Measurements from ENCODE around the gene C1QTNF1.
"Not testable (repeated sequence)": the region's sequence is repeated elsewhere in the genome, so short reads cannot be mapped to it uniquely, and the experiment has no call there.

The C1QTNF1 gene

DNA sequence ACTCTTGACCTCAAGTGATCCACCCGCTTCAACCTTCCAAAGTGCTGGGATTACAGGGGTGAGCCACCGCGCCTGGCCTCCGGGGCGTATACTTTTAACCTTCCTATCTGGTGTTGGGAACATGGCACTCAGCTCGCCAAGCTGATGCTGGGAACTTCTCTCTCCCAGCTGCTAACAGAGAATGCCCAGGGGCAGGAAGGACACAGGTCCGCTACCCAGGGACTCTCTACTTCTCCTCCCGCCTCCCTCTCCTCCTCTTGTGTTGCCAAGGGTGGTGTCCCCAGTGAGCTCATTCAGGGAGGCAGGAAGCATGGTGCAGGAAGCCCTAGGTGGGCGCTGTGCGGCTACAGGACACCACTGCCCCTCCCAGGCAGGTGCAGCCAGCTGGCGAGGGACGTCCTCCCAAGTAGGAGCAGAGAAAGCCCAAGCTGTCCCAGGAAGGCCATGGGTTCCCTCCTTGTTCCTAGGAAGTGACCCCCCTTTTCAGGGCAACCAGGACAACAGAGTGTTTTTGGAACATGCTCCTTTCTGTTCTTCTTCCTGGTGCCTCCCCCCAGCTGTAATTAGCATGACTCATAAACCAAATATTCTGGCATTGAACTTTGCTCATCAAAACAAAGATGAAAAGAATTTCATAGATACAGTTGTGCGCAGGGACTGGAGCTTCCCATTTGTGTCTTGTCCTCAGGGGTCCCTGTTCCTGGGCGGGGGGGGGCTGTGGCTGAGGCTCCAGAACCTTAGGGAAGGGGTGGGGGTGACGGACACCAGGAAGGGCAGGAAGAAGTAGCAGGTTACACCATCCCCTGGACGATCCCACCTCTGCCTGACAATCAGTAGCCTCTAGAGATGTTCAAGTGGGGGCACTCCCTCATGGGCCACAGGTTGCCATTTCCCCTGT, 2.7 kb downstream of the C1QTNF1 start:
- DNase-seq, result no peak

DNA sequence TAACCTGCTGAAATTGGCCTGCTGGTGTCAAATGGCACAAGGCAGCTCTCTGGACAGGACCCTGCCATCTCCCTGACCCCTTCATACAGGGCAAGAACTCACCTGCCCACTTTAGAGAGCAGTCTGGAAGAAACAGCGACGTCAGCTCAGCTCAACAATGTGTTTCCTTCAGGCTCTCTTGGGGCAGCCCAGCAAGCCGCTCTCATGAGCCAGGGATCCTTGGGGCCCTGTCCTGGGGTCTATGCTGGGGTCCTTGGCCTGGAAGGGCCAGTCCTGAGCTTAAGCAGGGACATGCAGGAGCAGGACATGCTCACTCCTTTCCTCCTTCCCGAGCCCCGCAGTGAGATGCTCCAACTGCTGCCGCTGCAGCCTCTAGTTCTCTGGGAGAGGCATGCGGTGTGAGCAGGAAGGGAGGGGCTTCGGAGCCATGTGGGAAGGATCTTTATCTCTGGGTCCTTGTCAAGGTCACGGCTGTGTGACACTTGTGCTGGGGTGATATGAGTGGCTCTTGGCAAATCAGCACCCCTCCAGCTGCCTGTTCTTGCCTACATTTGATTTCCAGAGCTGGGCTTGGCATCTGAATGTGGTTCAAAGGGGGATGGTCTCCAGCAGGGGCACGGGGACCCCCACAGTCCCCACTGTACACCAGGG, 3.4 kb downstream of the C1QTNF1 start:
- DNase-seq, result no peak

DNA sequence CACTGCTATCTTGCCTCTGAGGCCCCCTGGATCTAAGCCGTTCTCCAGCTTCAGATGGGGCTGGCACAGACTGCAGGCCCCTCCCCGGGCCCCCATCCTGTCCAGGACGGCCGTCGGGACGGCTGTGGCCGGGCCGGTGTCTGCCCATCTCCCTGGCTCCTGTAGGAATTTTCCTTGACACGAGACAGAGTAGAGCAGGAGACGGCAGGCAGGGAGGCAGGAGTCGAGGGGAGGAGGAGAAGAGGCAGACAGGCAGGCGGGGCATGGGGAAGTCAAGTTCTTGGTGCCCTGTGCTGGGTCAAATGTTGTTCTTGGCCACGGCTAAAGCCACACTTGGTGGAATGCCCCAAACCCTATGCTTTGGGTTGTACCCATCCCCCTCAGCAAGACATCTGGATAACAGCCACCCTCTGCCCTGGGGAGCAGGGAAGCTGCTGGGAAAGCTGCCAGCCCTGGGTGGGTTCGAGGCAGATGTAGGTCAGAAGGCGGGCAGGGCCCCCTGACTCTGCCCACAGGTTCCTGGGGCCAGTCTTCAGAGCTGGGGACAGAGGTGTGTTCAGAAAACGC, 4.0 kb downstream of the C1QTNF1 start:
- DNase-seq, result no peak

DNA sequence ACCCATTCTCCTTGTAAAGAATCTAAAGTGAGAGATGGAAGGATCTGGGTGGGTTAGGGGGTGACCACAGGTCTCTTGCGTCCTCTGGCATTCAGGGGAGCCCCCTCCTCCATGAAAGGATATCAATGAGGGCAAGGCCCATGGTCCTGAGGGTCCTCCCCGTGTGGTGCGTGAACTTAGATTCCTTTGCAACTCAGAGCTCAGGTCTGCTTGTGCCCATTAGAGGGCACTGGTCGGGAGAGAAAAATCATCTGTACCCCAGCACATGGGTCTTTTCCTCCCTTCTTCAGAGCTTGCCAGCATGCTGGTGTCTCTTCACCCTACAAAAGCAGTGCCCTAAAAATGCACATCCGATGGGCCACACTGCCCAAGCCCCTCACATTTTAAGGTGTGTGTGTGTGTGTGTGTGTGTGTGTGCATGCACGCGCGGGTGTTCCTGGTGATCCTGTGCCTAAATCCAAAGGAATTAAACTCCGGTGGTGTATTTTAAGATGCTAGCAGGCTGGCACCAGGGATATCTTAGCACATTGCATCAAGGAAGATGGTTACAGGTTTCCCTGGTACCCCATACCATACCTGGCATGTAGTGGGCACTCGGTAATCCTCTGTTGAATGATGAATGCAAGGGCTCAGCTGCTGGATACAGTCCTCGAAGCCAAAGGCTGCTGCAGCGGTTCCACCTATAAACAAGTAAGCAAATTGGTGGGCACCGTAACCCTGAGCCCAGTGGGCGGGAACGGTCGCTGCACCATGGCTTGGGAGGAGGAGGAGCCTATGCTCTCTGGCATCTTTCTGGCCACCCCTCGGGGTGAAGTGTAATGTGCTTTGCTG, 4.7 kb downstream of the C1QTNF1 start:
- DNase-seq, result no peak

GRCh38 chr17:79029327-79030009, 5.5 kb downstream of the C1QTNF1 start:
- DNase-seq, result no peak

GRCh38 chr17:79030636-79031035, 6.7 kb downstream of the C1QTNF1 start:
- not testable (repeated sequence) for DNase-seq

DNA sequence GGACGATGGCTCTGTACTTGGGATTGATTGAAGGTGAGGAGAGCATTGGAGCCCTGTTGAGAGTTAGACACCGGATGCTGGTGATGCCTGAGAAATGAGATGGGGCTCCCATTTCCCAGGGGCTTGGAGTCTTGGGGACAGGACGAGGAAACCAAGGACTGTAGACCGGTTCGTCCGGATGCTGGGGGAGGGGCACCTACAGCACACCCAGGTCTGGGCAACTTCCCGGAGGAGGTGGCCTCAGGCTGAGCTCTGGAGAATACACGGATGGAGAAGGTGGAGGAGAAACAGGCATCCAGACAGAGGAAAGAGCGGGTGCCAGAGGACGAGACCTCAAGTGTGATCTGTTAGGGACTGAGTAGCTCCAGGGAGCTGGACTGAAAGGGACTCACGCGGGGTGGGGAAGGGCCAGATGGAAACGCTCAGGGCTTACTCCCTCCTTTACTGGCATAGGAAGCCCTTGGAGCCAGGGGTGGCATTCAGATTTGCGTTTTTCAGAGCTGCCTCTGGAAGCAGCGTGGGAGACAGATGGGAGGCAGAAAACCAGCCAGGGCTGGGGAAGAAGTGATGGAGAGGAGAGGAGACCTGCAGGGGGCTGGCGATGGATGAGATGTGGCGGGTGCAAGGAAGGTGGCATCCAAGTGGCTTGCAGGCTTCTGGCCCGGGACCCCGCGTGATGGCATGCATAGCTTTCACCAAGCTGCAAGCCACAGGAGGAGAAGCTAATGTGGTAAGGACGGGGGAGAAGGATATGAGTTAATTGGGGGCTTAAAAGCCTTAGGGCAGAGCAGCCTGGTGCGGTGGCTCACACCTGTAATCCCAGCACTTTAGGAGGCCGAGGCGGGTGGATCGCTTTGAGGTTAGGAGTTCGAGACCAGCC, 8.3 kb downstream of the C1QTNF1 start:
- DNase-seq, result no peak

GRCh38 chr17:79033046-79033616, 9.2 kb downstream of the C1QTNF1 start:
- no peak for DNase-seq

- DNase-seq, result no peak
Measured at GRCh38 chr17:79033741-79034501, 10.0 kb downstream of the C1QTNF1 start.

DNA sequence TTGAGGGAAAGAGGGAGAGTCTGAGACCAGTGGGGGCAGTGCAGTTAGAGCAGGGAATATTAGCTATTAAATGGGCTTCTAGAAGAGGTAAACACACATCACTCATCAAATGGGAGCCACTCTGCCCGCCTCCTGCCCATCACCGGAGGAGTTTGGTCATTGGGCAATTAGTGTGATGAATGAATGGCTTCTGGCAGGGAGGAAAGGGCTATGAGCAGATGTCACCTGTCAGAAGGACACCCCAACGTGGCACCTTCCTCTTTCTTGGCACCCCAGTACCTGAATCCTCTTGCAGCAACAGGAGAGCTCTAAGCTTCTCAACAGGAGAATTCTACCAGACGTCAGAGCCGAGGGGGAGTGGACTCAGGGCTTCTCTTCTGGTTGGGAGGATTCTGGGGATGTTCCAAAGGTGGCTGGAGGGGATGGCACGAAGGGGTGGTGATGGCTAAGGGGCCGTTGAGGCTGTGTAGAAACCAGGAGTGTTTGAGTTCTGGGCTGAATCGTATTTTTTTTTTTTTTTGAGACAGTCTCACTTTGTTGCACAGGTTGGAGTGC, 11.0 kb downstream of the C1QTNF1 start:
- DNase-seq, result no peak

DNA sequence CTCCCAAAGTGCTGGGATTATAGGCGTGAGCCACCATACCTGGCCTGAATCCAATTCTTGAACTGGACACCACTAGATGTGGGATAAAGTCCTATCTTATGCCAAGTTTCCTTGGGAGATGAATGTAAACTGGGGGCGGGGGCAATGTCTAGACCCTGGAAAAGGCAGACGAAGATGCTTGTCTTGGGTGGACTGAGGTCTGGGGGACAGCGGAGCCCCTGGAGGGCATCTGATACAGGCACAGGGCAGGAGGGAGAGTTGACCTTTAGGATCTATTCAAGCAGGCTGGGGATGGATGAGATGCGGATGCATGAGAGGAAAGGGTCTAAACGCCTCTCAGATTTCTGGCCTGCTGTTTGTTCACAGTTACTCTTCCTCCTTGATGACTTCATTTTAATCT, 11.7 kb downstream of the C1QTNF1 start:
- no peak for DNase-seq

DNA sequence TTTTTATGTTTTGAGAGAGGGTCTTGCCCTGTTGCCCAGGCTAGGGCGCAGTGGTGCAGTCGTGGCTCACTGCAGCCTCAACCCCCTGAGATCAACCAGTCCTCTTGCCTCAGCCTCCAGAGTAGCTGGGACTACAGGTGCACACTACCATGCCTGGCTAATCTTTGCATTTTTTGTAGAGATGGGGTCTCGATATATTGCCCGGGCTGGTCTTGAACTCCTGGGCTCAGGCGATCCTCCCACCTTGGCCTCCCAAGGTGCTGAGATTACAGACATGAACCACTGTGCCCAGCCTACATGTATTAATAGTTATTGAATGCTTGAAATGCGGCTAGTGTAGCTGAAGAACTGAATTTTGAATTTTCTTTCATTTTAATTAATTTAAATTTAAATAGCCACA, 12.2 kb downstream of the C1QTNF1 start:
- DNase-seq, result no peak

DNA sequence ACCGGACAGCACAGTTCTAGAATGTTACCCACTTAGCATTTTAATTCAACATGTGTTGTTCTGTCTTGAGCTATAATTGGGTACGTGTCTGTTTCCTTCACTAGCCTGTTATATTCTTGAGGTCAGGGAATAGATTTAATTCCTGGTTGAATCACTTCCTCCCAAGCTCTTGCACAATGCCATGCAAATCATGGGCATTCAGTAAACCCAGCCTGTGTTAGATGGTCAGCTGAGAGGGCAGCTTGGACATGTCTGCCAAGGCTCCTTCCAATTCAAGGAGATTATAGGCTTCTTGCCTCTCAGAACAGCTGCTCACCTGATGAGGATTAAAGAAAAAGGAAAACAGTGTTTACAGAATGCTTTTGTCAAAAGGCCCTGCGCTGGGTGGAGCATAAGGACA, 12.6 kb downstream of the C1QTNF1 start:
- DNase-seq, result no peak

DNA sequence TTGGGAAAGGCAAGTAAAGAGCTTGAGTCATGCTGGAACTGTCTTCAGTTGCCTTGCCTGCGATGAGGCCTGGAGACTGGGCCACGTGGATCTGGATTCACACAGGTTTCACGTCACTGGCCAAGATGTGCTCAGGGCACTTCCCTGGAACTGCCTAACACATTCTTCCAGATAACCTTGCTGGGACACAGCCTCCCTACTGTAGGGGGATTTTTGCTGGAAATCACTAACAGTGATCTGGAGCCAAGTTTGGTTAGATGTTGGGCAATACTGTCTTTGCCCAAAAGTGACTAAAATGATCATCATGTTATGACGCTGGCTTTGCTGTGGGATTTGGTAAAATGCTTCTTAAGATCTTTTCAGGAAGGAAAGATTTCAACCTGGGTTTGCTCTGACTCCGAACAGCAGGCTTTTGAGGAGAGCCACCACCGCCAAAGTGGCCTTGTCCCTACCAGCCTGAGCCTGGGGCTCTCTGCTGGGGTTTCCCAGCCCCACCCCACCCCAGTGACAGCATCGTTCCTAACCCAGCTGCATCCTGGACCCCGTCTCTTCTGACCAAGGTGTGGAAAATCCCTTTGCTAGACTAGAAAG, 14.7 kb downstream of the C1QTNF1 start:
- no peak for DNase-seq

DNA sequence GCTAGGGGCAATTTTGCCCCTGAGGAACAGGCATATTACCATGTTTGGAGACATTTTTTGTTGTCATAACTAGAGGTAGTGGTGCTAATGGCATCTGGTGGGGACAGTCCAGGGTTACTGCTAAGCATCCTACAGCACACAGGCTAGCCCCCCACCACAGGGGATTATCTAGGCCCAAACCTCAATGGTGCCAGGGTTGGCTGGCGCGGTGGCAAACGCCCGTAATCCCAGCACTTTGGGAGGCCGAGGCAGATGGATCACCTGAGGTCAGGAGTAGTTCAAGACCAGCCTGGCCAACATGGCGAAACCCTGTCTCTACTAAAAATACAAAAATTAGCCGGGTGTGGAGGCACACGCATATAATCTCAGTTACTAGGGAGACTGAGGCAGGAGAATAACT, 15.2 kb downstream of the C1QTNF1 start:
- no peak for DNase-seq

DNA sequence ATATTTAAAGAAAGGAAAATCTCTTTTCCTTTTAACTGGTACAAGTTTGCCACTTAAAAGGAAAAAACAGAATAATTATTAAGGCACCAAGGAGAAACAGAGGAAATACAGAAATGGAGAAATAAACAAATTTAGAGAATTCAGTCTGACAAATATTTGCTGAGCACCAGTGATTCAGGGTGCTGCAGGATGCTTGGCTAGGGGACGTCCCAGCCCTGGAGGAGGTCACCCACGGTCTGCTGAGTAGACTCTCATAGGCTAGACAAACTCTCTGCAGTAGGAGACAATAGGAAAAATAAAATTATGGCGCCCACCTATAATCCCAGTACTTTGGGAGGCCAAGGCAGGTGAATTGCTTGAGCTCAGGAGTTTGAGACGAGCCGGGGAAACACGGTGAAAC, 15.9 kb downstream of the C1QTNF1 start:
- no peak for DNase-seq

GRCh38 chr17:79041041-79041570, 17.1 kb downstream of the C1QTNF1 start:
- no peak for DNase-seq

DNA sequence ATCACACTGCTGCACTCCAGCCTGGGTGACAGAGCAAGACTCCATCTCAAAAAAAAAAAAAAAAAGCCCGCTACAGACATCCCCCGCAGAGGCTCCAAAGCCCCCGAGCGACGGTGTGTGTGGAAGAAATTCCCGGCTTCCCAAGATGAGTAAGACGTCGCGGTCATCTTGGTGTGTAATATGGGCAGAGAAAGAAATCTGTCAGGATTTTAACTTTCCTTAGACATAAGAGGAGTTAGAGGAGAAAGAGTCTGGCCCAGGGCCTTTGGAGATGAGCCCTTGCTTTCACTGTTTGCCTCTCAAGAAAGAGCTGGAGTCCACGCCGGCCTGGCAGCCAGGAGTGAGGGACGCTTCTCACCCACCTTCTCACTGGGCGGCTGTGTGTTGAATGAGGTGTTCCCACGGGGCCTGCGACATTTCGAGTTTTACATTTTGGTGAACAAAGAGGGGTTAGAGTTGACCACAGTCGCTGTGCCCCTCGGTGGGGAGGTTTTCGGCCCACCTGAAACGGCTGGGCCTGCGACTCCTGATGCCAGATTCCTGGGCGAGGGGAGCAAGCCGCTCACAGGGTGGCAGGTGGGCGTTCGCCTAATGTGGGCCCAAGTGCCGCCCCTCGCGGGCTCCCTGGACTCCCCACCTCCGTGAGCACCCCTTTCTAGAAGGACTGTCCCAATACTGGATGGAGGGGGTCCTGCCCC, 17.9 kb downstream of the C1QTNF1 start:
- no peak for DNase-seq
